Activated T-cell treated with anti-CD3 and anti-CD28 coated beads for 1 hour (primary cell): ENCODE results near the gene PPP2R3B.

Experiments
- DNase-seq: peaks from one replicate; pipeline ENCODE4 v3.0.0-alpha.2; 2020; ENCODE audit warnings: low read depth

PPP2R3B gene

DNA sequence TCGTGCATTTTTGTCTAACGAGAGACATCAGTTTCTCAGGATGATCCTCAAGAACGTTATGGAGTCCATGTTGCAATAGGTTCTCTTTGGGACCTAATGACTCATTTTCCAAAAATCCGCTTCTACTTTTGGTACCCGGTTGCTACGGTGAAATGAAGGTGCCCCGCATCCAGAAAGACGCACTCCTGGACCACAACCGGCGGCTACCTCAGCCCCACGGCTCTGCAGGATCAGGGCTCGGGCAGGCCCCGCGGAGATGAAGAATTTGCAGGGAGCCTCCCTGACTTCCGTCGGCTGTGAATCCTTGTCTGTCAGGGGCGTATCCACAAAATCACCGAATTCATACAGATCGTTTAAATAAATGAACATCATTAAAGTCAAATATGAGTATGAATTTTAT lies 83.7 kb downstream of the PPP2R3B start:
- no peak for DNase-seq

GRCh38 chrX:300334-300733 lies 86.4 kb downstream of the PPP2R3B start:
- DNase-seq: no peak

GRCh38 chrX:298993-299392 lies 87.7 kb downstream of the PPP2R3B start:
- DNase-seq: no peak

GRCh38 chrX:295136-295535 lies 91.6 kb downstream of the PPP2R3B start:
- no peak for DNase-seq

- DNase-seq: no peak
Observed at GRCh38 chrX:292900-293897, 93.5 kb downstream of the PPP2R3B start.

DNA sequence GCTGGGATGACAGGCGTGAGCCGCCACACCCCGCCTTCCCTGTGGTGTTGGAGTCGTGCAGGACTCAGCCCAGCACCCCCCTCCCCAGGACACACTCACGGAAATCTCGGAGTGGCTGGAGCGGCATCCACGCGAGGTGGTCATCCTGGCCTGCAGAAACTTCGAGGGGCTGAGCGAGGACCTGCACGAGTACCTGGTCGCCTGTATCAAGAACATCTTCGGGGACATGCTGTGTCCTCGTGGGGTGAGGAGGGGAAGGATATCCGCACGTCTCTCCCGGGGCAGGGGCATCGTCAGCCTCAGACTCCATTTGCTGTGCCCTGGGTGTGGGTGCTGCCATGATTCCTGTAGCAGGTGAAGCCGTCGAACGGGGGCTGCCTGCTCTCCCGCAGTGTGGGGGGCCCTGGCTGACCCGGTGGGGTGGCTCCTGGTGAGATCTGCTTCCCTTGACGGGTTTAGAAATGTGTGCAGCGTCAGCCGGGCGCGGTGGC lies 95.3 kb downstream of the PPP2R3B start:
- no peak for DNase-seq

DNA sequence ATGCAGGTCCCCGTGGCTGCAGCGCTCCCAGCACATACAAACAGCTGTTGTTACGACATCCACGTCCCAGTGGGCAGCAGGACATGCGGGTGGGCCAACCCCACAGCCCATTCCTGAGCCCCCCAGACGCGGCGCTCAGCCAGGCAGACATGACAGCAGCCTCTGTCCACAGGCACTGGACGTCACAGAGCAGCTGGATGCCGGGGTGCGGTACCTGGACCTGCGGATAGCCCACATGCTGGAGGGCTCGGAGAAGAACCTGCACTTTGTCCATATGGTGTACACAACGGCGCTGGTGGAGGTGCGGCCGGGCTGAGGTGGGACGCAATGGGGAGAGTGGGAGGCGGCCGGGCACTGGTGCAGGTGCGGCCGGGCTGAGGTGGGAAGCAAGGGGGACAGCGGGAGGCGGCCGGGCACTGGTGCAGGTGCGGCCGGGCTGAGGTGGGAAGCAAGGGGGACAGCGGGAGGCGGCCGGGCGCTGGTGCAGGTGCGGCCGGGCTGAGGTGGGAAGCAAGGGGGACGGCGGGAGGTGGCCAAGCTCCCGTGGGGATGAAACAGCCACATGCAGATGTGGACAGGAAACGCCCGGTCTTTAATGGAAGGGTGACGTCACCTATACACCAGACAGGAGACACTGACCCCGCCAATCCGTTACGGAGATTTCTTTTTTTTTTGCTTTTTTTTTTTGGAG lies 96.1 kb downstream of the PPP2R3B start:
- DNase-seq: no peak

GRCh38 chrX:288561-288991 lies 98.1 kb downstream of the PPP2R3B start:
- no peak for DNase-seq

GRCh38 chrX:287670-288069 lies 99.0 kb downstream of the PPP2R3B start:
- DNase-seq: no peak

DNA sequence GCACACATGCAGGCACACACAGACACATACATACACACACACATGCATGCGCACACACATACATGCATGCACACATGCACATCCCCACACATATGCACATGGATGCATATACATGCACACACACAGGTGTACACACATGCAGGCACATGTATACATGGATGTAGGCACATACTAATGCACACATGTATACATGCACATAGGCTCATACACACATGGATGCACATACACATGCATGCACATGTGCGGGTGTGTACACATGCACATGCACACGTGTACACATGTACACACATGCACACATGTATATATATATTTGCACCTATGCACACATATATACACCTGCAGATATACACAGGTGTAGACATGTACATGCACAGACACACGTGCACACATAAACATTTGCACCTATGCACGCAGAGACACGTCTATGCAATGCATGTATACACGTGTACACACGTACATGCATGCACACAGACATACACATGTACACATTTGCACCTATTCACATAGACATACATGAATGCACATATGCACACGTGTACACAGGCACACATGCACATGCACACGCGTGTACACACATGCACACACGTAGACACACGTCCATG lies 101.5 kb downstream of the PPP2R3B start:
- DNase-seq: no peak
